GM23338 (cell line): ENCODE data around the gene ANTXR1. TPM values are rescaled to one million over a fixed set of nuclear protein-coding genes. Genes with fewer than 3 reads are reported as not detected.

Experiments
- ATAC-seq: fragments of 200-7000 bp; cut with Tn5 transposase; 3 replicates; pipeline ENCODE4 v1.9.1; 2020
- DNase-seq: peaks from one replicate; pipeline ENCODE4 v3.0.0-alpha.2; 2015; ENCODE audit warnings: low spot score
- H2AFZ ChIP-seq: fragments of 200-600 bp; sonication (generic); 2 replicates; pipeline ENCODE4 v1.8.0; 2016; ENCODE audit warnings: antibody characterized with exemption, mild to moderate bottlenecking, moderate library complexity
- H3F3A ChIP-seq: fragments of 200-600 bp; sonication (generic); replicated peaks from 2 replicates; pipeline ENCODE4 v1.8.0; 2017; ENCODE audit warnings: antibody characterized with exemption, mixed run types, low read depth
- H3K27ac ChIP-seq: fragments of 200-600 bp; sonication (generic); 2 replicates; pipeline ENCODE4 v1.6.1; 2016; ENCODE audit warnings: low read depth
- H3K27me3 ChIP-seq: fragments of 200-600 bp; sonication (generic); 2 replicates; pipeline ENCODE4 v1.8.0; 2016; ENCODE audit warnings: mild to moderate bottlenecking, mixed run types, moderate library complexity; ENCODE audit not compliant: insufficient read depth
- H3K36me3 ChIP-seq: fragments of 200-600 bp; sonication (generic); 2 replicates; pipeline ENCODE4 v1.8.0; 2016; ENCODE audit warnings: mild to moderate bottlenecking; ENCODE audit not compliant: insufficient read depth
- H3K4me1 ChIP-seq: fragments of 200-600 bp; sonication (generic); 2 replicates; pipeline ENCODE4 v1.8.0; 2016; ENCODE audit warnings: mild to moderate bottlenecking, moderate library complexity; ENCODE audit not compliant: insufficient read depth
- H3K4me2 ChIP-seq: fragments of 200-600 bp; sonication (generic); 2 replicates; pipeline ENCODE4 v1.7.1; 2017; ENCODE audit warnings: mixed run types
- H3K4me3 ChIP-seq: fragments of 200-600 bp; sonication (generic); 2 replicates; pipeline ENCODE4 v1.6.1; 2016; ENCODE audit warnings: mixed run types
- H3K79me2 ChIP-seq: fragments of 200-600 bp; sonication (generic); replicated peaks from 2 replicates; pipeline ENCODE4 v1.8.0; 2017; ENCODE audit warnings: mild to moderate bottlenecking; ENCODE audit not compliant: insufficient read depth
- H3K9me2 ChIP-seq: fragments of 200-600 bp; sonication (generic); 2 replicates; pipeline ENCODE4 v1.8.0; 2017; ENCODE audit not compliant: insufficient read depth
- H4K20me1 ChIP-seq: fragments of 200-600 bp; sonication (generic); replicated peaks from 2 replicates; pipeline ENCODE4 v1.8.0; 2017; ENCODE audit warnings: mild to moderate bottlenecking; ENCODE audit not compliant: insufficient read depth
- H3K27ac Mint-ChIP-seq: 2 replicates; pipeline ENCODE4 v1.8.0; 2020; ENCODE audit warnings: inconsistent platforms, mild to moderate bottlenecking, moderate library complexity, mixed read lengths
- H3K27me3 Mint-ChIP-seq: 3 replicates; pipeline ENCODE4 v1.8.0; 2022; ENCODE audit warnings: low read depth, mild to moderate bottlenecking, moderate library complexity, mixed read lengths, inconsistent platforms; ENCODE audit not compliant: insufficient read depth, poor library complexity
- H3K36me3 Mint-ChIP-seq: 3 replicates; pipeline ENCODE4 v1.8.0; 2021; ENCODE audit warnings: low read depth, mild to moderate bottlenecking, inconsistent platforms, moderate library complexity, mixed read lengths
- H3K4me1 Mint-ChIP-seq: 3 replicates; pipeline ENCODE4 v1.8.0; 2020; ENCODE audit warnings: mild to moderate bottlenecking, inconsistent platforms, mixed read lengths
- H3K4me3 Mint-ChIP-seq: 3 replicates; pipeline ENCODE4 v1.8.0; 2021; ENCODE audit warnings: moderate library complexity, mild to moderate bottlenecking, inconsistent platforms, mixed read lengths
- H3K9me3 Mint-ChIP-seq: 3 replicates; pipeline ENCODE4 v1.8.0; 2020; ENCODE audit warnings: moderate library complexity, mild to moderate bottlenecking, inconsistent platforms, mixed read lengths
- CREB1 ChIP-seq: fragments of 250-450 bp; sonication (Bioruptor Pico); IDR thresholded peaks from 2 replicates; pipeline ENCODE4 v1.5.0; 2020; ENCODE audit warnings: low read depth, mild to moderate bottlenecking, moderate library complexity
- EZH2 ChIP-seq: fragments of 200-600 bp; sonication (generic); IDR thresholded peaks from one replicate; pipeline ENCODE4 v1.8.0; 2017; ENCODE audit warnings: antibody characterized with exemption, mild to moderate bottlenecking, low read depth; ENCODE audit not compliant: unreplicated experiment
- EZH2phosphoT487 ChIP-seq: fragments of 200-600 bp; sonication (generic); IDR thresholded peaks from one replicate; pipeline ENCODE4 v1.8.1; 2018; ENCODE audit warnings: antibody characterized with exemption; ENCODE audit not compliant: unreplicated experiment
- JUNB ChIP-seq: IDR thresholded peaks from one replicate; pipeline ENCODE4 v1.6.1; 2016; ENCODE audit warnings: antibody characterized with exemption; ENCODE audit not compliant: unreplicated experiment
- STAT1 ChIP-seq: IDR thresholded peaks from one replicate; pipeline ENCODE4 v1.6.1; 2016; ENCODE audit warnings: antibody characterized with exemption; ENCODE audit not compliant: unreplicated experiment
- ZNF114 ChIP-seq: fragments of 250-450 bp; sonication (Bioruptor Pico); IDR thresholded peaks from 2 replicates; pipeline ENCODE4 v1.5.0; 2020; ENCODE audit warnings: mild to moderate bottlenecking, moderate library complexity
- ZNF331 ChIP-seq: fragments of 250-450 bp; sonication (Bioruptor Pico); IDR thresholded peaks from 2 replicates; pipeline ENCODE4 v1.5.0; 2020; ENCODE audit warnings: low read depth, mild to moderate bottlenecking, moderate library complexity
- polyA plus RNA-seq: library from polyadenylated mRNA; unstranded; fragments of >200 nt; fragmentation: Nextera tagmentation; extraction: Ambion mirVana; gene quantifications from 2 replicates; pipeline ENCODE4 v1.2.1, GENCODE V29; 2016
- total RNA-seq: library from RNA; depleted of rRNA; stranded (reverse); fragments of >200 nt; shearing (Covaris generic); gene quantifications from 2 replicates; pipeline ENCODE4 v1.2.3, GENCODE V29; 2014
- TF ChIP-seq, protein P1 (sequence below): IDR thresholded peaks from 2 replicates; pipeline ENCODE4 v1.6.1; 2016; ENCODE audit warnings: antibody characterized with exemption
- TF ChIP-seq, protein P2 (sequence below): IDR thresholded peaks from one replicate; pipeline ENCODE4 v1.6.1; 2018; ENCODE audit warnings: antibody characterized with exemption; ENCODE audit not compliant: unreplicated experiment

The ANTXR1 gene
- total and polyA plus RNA-seq, 2 experiments from 2014 or later: 16.1 to 23.1 TPM

DNA sequence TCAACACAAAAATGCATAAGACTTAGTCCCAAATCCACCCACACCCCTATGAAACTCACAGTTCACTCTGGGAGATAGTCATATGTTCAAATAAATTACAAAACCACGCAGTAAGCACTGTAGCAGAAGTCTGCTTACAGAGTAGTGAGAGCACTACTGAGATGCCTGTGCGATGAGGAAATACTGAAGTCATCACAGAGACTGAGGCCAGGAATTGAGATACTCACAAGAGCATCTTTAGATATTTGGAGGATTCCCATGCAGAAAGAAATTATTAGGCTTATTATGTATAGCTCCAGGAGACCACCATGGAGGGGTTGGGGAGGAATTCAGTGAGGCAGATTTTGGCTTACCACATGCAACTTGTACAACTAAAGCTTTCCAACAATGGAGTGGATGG, 82.3 kb downstream of the ANTXR1 start:
- Mint-ChIP-seq H3K4me3 (no peak overlapping the region), H3K9me3 (no peaks in the 10 kb centered on the region; the same call in 2 of the 3 replicates), H3K4me1 (no peaks in the 10 kb centered on the region), H3K27me3 (no peaks in the 10 kb centered on the region), H3K27ac (0 out of 2 replicates have a peak overlapping the region, but pooled peaks have one; percentile 7), H3K36me3 (peaks cover 3% of the 10 kb centered on the region; the same call in 1 of the 3 replicates)
- ATAC-seq: no peak
- no peak for DNase-seq
- Histone ChIP-seq H3K79me2 (no peaks in the 10 kb centered on the region), H3K27me3 (no peaks in the 10 kb centered on the region), H3K4me1 (no peaks in the 10 kb centered on the region), H3F3A (no peaks in the 10 kb centered on the region), H2AFZ (no peak overlapping the region), H3K4me2 (no peak overlapping the region), H3K4me3 (no peak overlapping the region), H3K36me3 (peaks cover 3% of the 10 kb centered on the region; the same call in 1 of the 2 replicates), H3K9me2 (no peaks in the 10 kb centered on the region), H3K27ac (no peak overlapping the region), H4K20me1 (no peaks in the 10 kb centered on the region)
- TF ChIP-seq, protein P1, sequence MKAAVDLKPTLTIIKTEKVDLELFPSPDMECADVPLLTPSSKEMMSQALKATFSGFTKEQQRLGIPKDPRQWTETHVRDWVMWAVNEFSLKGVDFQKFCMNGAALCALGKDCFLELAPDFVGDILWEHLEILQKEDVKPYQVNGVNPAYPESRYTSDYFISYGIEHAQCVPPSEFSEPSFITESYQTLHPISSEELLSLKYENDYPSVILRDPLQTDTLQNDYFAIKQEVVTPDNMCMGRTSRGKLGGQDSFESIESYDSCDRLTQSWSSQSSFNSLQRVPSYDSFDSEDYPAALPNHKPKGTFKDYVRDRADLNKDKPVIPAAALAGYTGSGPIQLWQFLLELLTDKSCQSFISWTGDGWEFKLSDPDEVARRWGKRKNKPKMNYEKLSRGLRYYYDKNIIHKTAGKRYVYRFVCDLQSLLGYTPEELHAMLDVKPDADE: no peak
- TF ChIP-seq CREB1 (CRISPR knock-in tag): no peak

DNA sequence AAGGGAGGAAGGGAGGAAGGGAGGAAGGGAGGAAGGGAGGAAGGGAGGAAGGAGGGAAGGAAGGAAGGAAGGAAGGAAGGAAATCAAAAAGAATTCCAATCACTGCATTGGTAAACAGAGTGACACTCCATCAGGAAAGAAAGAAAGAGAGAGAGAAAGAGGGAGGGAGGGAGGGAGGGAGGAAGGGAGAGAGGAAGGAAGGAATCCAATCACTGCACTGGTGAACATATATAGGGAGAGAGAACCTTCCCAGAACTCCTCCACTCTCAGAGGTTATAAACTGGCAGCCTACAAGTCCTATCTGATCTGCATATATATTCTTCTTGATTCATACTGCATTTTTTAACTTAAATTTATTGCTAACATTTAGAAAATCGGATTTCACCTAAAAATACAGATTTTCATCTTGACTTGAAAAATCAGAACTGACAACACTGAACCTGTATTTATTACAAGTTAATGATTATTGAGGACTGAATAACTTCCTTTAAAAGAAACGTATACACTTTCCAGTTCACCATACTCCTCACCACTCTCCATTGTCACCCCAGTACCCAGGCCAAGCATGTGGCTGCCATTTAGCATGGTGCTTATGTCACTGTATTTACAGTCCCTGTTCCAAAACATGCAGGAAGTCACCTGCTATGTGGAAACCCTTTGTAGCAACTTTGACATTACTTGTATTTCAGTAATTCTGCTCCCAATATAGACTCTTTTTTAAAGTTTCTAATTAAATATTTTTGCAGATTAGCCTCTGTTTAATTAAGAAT, 83.5 kb downstream of the ANTXR1 start:
- Histone ChIP-seq H3K36me3 (peaks cover 2% of the 10 kb centered on the region; the same call in 1 of the 2 replicates), H3K27me3 (no peaks in the 10 kb centered on the region), H3K79me2 (no peaks in the 10 kb centered on the region), H2AFZ (no peak overlapping the region), H3K27ac (no peak overlapping the region), H3K9me2 (no peaks in the 10 kb centered on the region), H3K4me1 (no peaks in the 10 kb centered on the region), H3K4me2 (no peak overlapping the region), H4K20me1 (no peaks in the 10 kb centered on the region), H3F3A (no peaks in the 10 kb centered on the region), H3K4me3 (no peak overlapping the region)
- H3K27me3 Mint-ChIP-seq: no peaks in the 10 kb centered on the region
- H3K9me3 Mint-ChIP-seq: no peaks in the 10 kb centered on the region; the same call in 2 of the 3 replicates
- ATAC-seq (no peak), DNase-seq (no peak)
- H3K4me1 Mint-ChIP-seq: no peaks in the 10 kb centered on the region
- no peak overlapping the region for H3K4me3 Mint-ChIP-seq
- H3K36me3 Mint-ChIP-seq: peaks cover 3% of the 10 kb centered on the region; the same call in 1 of the 3 replicates
- H3K27ac Mint-ChIP-seq: no peak overlapping the region
- TF ChIP-seq, protein P1: no peak
- no peak for TF ChIP-seq ZNF114 (CRISPR knock-in tag)
- TF ChIP-seq CREB1 (CRISPR knock-in tag): no peak
- no peak for TF ChIP-seq JUNB
- TF ChIP-seq EZH2: no peak
- TF ChIP-seq ZNF331 (CRISPR knock-in tag): no peak
- TF ChIP-seq STAT1: no peak
- TF ChIP-seq EZH2phosphoT487: no peak
- TF ChIP-seq, protein P2, sequence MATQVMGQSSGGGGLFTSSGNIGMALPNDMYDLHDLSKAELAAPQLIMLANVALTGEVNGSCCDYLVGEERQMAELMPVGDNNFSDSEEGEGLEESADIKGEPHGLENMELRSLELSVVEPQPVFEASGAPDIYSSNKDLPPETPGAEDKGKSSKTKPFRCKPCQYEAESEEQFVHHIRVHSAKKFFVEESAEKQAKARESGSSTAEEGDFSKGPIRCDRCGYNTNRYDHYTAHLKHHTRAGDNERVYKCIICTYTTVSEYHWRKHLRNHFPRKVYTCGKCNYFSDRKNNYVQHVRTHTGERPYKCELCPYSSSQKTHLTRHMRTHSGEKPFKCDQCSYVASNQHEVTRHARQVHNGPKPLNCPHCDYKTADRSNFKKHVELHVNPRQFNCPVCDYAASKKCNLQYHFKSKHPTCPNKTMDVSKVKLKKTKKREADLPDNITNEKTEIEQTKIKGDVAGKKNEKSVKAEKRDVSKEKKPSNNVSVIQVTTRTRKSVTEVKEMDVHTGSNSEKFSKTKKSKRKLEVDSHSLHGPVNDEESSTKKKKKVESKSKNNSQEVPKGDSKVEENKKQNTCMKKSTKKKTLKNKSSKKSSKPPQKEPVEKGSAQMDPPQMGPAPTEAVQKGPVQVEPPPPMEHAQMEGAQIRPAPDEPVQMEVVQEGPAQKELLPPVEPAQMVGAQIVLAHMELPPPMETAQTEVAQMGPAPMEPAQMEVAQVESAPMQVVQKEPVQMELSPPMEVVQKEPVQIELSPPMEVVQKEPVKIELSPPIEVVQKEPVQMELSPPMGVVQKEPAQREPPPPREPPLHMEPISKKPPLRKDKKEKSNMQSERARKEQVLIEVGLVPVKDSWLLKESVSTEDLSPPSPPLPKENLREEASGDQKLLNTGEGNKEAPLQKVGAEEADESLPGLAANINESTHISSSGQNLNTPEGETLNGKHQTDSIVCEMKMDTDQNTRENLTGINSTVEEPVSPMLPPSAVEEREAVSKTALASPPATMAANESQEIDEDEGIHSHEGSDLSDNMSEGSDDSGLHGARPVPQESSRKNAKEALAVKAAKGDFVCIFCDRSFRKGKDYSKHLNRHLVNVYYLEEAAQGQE: no peak
